ENCODE results near the gene PPM1H.

PPM1H gene

DNA sequence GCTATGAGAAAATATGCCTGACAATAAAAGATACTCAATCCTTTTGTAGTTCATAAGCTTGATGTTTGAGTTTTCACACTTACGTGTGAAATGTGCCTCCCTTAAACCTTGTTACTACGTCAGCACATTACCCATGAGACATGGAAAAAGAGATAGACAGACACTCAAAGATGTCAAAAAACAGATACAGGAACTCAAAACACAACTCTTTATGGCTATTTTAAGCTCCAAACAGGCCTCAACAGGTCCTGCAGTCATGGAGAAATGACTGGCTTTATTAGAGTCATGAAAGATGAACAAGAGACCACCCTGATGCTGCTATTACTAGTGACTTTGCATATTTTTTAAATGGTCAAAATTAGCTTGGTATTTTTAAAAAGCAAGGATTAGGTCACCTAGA lies 283.8 kb downstream of the PPM1H start:
- no peak for DNase-seq (ENCODE audit: low spot score)

DNA sequence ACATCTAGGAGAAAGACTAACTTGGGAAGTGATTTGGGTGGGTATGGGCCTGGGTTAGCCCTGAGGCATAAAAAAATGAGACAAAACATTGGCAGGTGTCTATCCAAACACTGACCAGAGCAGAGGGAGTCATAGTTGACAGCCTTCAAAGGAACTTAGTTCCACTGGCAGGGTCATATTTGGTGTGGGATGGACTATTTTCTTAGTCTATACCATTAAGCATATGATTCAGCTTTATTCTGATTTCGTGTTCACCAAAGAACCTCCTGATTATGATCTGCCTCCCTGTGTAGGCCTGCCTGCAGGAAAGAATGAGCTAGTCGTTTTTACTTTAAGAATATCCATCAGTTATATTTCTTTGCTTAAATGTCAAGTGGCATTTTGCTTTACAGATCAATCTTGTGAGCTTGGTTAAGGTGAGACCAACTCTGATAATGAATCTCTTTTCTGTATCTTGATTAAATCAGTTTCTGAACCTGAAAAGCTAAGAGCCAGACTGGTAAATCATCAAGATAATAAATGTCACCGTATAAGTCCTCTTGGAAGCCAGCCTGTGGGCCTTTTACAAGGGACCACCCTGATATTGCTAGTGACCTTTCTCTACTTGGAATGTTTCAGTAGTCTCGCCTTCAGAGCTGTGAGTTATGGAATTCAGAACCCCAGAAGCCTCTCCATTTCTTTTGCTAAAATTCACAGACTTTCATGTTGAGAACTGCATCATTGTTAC lies 285.4 kb downstream of the PPM1H start:
- no peak for DNase-seq (ENCODE audit: low spot score)

DNA sequence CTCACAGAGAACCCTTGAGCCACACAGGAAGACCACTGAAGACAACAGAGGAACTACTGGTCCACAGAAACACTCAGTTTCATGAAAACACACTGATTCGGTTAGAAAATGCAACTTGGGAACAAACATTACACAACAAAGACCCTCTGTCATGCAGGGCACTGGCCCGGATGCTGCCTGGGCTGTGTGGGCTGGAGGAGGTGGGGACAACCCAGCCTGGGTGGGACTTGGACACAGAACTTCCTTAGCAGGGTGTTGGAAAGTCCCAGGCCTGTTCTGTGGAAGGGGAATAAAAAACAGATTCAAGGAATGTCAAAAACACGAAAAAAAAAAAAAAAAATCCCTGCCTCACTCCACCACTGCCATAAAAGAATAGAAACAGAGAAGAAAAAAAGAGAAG lies 287.4 kb downstream of the PPM1H start:
- DNase-seq (ENCODE audit: low spot score): no peak

DNA sequence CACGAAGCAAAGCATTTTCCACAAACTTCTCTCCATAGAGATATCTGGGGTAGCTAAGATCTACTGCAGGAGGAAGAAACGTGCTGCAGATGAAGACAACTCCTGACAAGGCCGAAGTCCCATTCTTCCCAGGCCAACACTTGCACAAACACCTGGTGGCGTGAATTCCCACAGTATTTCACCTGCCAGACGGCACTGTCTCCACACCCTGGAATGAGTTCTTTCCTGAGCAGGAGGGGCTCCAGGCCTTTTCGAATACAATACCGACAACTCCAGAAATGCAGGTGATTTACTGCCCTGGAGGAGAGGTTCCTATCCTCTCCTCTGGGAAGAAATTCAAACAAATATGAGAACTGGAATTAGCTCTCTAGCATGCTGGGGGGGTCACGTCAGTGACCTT lies 288.4 kb downstream of the PPM1H start:
- no peak for DNase-seq (ENCODE audit: low spot score)

GRCh38 chr12:62643486-62643885 lies 291.5 kb downstream of the PPM1H start:
- DNase-seq (ENCODE audit: low spot score): no peak

GRCh38 chr12:62642486-62642885 lies 292.5 kb downstream of the PPM1H start:
- DNase-seq (ENCODE audit: low spot score): no peak

GRCh38 chr12:62640910-62641448 lies 294.0 kb downstream of the PPM1H start:
- no peak for DNase-seq (ENCODE audit: low spot score)

- no peak for DNase-seq (ENCODE audit: low spot score)
Observed at GRCh38 chr12:62637679-62638078, 297.3 kb downstream of the PPM1H start.

DNA sequence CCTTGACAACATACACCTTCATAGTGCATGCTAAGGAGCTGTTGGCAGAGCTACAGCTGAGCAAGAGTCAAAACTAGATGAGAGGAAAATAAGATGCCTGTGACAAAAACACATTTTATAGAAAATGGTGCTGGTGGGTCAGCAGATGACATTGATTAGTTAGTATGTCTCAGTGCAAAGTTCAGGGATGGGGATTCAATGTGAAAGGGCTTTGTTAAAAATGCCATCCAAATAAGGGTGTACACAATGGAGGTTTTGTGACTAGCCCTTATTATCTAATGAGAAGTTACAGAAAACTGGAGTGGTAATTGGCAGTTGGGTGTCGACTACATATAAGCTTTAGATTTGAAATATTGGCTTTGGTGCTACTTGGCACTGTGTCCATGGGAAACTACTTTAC lies 299.3 kb downstream of the PPM1H start:
- no peak for DNase-seq (ENCODE audit: low spot score)

DNA sequence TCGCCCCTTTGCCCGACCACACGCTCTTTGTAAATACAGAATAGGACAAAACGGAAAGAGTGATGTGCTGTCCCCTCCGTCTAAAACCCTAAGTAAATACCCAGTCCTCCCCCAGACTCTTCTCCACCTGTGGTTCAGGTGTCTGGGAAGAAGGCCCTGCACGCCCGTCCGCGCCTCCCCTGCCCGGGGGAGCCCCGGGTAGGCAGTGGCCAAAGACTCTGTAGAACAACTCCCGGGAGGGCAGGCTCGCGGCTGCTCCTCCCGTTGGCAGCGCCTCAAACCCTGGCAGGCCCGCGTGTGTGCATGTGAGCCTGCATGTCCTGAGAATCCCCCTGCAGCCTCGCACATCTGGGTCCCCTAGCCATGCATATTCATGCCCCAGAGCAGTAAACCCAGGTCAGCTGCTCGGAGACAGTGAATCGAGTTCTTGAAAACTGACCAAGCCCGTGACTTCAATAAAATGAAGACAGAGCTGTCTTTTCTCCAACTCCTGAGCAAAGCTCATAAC lies 302.5 kb downstream of the PPM1H start:
- DNase-seq (ENCODE audit: low spot score): peak; percentile 74

DNA sequence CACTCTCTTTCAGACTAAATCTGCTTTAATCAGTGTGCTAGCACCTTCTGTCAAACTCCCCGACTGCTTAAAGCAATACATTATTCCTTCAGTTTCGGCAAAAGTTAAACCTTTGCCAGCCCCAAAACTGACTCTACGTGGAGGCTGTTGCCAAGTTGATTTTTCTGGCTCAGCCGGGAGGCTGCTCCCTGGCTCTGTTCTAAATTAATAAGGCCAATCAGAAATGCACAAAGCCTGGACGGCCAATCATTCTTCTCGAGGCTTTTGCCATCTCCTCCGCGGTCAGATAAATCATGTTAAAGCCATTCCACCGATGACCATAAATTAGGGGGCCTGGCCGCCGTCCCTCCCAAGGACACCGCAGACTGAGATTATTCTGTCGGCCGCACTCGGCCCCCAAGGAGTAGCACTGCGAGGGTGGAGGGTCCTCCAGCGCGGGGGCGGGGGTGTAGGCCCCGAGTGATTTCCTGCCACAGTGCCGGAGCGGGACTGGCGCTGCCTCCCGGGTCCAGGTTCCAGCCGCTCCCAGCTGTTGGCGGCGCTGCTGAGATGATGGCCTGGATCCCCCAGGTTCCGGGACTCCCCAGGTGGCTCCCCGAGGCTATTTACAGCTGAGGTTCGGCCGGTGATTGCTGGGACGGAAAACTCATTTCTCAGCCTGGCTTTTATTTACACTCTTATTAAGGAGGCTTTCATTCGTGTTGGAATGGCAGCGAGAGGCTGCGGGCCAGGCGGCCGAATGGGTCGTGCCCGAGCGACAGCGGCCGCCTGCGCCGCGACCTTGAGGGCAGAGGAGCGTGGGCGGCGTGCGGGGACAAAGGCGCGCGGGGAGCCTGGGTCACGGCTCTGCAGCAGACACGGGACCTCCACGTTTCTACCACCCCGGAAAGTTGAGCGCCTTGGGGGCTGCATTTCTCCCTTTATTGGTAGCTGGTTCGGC lies 303.2 kb downstream of the PPM1H start:
- DNase-seq (ENCODE audit: low spot score): peak; percentile 80

DNA sequence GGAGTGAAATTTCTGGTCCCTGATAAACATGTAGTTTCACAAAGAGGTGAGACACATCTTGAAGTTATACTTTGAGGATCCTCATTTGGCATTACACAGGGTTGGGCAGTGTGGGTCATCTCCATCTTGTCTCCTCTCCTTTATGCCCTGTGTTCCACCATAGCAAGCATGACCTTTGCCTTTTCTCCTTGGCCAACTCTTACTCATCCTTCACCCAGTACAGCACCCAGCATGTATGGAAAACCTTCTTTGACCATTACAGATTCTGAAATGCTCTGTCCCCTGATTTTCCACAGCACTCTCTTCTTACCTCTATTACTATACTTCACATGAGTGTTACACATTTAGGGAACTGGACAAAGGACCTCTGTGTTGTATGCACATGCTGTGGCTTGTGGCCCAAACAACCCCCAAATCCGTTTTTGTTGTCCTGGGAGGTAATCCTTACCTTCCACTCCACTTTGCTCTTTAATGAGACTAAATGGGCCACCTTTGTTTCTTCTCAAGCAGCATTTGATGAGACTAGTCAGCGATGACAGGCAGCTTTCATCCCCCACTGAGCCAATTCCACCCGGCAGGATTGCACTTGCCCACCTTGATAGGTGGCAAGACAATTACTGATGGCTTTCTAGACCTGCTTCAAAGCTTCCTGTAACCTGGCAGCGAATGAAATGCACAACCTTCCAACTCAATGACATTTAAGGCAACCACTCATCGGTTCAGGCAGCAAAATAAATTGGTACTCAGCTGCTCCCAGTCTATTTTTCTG lies 304.8 kb downstream of the PPM1H start:
- no peak for DNase-seq (ENCODE audit: low spot score)

- peak; percentile 38 for DNase-seq (ENCODE audit: low spot score)
Observed at GRCh38 chr12:62629413-62629812, 305.5 kb downstream of the PPM1H start.

DNA sequence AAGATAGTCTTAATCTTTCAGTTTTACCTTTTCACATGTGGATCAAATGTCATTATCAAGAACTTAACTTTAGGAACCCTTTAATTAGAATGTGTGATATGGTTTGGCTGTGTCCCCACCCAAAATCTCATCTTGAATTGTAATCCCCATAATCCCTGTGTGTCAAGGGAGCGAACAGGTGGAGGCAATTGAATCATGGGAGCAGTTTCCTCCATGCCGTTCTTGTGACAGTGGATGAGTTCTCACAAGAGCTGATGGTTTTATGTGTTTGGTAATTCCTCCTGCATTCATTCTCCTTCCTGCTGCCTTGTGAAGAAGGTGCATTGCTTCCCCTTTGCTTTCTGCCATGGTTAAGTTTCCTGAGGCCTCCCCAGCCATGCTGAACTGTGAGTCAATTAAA lies 307.8 kb downstream of the PPM1H start:
- DNase-seq (ENCODE audit: low spot score): no peak

DNA sequence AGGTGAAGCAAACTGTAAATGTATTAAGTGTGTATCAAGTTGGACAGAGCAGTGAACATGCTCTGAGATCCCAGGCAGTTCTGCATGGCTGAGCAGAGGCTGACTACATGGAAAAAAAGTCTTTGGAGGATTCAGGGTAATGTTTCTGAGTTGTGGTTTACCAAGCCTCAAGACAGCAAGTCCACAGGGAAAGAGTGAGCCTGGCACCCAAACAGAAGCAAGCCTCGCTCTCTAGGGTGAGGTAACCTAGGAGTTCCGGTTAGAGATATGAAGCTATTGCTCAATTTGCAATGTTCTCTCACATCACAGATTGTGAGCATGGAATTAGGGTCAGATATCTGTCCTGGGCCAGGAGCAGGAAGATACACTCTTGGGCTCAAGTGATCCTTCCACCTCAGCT lies 309.7 kb downstream of the PPM1H start:
- DNase-seq (ENCODE audit: low spot score): no peak

- no peak for DNase-seq (ENCODE audit: low spot score)
Observed at GRCh38 chr12:62622177-62622576, 312.8 kb downstream of the PPM1H start.

DNA sequence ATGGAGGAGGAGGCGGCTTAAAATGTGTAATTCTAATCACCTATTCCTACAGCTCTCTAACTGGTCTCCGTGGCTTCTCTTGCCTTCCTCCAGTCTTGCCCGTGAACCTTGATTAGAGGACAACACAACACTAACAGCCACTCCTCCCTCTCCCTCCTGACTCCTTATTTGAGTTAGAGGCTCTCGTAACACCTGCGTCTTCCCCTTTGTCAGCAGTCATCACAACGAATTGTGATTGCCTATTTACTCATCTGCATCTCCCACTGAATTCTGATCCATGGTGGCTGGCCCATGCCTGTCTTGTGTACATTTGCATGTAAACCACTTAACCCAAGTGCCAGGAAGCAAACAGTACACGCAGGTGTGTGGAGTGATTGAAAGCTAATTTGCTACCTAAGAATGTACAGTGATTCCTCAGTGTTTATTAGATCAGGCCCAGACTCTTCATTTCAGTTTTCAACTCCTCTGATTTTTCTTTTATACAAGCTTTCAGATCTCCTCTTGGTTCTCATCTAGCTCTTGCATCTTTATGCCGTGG lies 313.8 kb downstream of the PPM1H start:
- DNase-seq (ENCODE audit: low spot score): no peak

GRCh38 chr12:62618930-62619329 lies 316.0 kb downstream of the PPM1H start:
- no peak for DNase-seq (ENCODE audit: low spot score)

GRCh38 chr12:62618319-62618718 lies 316.6 kb downstream of the PPM1H start:
- no peak for DNase-seq (ENCODE audit: low spot score)

GRCh38 chr12:62613081-62613480 lies 321.9 kb downstream of the PPM1H start:
- no peak for DNase-seq (ENCODE audit: low spot score)

DNA sequence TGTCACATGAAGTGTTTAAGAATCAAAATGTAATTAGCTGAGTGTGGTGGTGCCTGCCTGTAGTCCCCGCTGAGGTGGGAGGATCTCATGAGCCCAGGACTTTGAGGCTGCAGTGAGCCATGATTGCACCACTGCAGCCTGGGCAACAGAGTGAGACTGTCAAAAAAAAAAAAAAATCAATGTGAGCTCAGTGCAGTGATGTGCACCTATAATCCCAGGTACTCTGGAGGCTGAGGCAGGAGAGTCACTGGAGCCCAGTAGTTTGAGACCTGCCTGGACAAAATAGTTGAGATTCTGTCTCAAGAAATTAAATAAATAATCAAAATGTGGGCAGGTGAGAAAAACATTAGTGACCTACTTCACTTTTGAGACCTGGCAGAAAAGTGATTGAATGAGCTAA lies 328.3 kb downstream of the PPM1H start:
- DNase-seq (ENCODE audit: low spot score): no peak

DNA sequence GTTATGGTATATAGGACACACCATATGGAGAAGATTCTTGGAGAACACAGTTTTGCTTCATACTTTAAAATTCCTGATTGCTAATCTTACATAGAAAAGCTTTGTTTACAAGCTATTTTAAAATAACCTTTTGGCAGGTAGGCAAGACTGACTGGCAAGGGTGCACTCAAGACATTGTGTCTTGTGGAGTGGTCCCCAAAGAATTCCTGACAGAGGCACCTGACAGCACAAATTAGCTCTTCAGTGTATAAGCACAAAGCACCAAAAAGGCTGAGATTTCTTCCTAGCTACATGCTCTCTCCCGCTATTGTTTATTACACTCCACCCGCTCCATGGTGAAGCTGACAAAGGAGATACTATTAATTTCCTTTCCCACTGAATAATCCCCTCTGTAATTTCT lies 329.0 kb downstream of the PPM1H start:
- DNase-seq (ENCODE audit: low spot score): no peak
